ENCODE data around the gene COASY.
"Not testable (repeated sequence)": the region's sequence is repeated elsewhere in the genome, so short reads cannot be mapped to it uniquely, and the experiment has no call there.

Gene COASY

DNA sequence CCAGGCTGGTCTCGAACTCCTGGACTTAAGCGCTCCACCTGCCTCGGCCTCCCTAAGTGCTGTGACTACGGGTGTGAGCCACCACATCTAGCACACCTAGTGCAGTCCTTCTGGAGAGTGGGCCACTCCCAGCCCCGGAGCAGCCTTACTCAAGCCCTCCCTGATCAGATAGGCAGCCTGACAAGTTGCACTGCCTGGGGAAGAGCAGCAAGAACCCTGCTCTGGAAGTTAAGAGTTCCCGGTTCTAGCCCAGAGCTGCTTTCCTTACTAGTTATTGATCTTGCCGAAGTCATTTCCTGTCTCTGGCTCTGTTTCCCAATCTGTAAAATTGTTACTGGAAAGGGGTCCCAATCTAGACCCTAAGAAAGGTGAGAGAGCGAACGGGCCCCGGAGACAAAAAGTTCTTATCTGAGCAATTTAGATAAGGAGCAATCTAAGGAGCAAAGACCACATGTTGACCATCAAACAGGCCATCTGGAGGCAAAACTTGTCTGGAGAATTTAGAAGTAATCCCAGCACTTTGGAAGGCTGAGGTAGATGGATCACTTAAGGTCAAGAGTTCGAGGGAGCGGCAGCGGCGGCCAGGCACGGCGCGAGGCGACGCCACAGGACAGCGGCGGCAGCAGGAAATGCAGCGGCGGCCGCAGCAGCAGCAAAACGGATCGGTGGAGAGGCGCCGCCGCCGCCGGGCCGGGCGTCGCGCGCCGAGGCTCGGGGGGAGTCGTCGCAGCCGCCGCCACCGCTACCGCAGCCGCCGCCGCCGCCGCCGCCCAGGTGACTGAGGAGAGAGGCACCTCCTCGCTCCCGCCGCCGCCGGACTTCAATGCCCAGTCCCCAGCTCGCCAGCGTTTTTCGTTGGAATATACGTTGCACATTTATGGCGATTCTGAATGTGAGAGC, 30.2 kb upstream of the COASY start:
- DNase-seq, result peak; percentile 61

DNA sequence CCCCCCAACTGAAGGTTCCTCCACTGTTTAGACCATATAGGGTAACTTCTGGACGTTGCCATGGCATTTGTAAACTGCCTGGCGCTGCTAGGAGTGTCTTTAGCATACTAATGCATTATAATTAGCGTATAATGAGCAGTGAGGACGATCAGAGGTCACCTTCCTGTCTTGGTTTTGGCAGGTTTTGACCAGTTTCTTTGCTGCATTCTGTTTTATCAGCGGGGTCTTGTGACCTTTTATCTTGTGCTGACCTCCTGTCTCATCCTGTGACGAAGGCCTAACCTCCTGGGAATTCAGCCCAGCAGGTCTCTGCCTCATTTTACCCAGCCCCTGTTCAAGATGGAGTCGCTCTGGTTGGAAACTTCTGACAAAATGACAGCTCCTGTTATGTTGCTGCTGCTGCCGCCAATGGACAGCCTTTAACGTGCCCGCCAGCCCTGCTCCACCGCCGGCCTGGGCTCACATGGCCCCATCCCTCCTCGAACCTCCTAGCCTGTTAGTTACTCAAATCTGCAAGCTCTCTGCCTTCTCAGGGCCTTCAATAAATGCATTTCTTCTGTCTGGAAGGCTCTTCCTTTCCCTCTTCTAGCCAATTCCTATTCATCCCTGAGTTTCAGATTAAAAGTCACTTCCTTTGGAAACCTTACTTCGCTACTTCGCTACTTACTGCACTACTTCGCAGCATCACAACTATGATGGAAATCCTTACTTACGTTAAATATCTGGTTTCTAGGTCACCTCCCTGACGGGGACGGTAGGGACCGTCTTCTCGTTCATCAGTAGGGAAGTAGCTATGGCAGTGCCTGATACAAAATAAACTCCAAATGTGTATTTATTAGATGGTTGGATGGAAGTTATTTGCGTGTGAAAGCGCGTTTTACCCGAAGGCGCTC, 26.5 kb upstream of the COASY start:
- no peak for DNase-seq

DNA sequence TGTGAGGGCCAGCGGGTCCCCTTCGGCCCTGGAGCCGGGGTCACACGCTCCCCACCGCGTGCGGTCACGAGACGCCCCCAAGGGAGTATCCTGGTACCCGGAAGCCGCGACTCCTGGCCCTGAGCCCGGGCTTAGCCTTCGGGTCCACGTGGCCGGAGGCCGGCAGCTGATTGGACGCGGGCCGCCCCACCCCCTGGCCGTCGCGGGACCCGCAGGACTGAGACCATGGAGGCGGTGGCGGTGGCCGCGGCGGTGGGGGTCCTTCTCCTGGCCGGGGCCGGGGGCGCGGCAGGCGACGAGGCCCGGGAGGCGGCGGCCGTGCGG, 25.9 kb upstream of the COASY start, which contains the start of gene NAGLU:
Gene NAGLU (plus strand): TSS at position 194 of the 324 bp plus-strand sequence. CDS start 32 bp downstream, at position 226.
- DNase-seq, result peak; percentile 89

DNA sequence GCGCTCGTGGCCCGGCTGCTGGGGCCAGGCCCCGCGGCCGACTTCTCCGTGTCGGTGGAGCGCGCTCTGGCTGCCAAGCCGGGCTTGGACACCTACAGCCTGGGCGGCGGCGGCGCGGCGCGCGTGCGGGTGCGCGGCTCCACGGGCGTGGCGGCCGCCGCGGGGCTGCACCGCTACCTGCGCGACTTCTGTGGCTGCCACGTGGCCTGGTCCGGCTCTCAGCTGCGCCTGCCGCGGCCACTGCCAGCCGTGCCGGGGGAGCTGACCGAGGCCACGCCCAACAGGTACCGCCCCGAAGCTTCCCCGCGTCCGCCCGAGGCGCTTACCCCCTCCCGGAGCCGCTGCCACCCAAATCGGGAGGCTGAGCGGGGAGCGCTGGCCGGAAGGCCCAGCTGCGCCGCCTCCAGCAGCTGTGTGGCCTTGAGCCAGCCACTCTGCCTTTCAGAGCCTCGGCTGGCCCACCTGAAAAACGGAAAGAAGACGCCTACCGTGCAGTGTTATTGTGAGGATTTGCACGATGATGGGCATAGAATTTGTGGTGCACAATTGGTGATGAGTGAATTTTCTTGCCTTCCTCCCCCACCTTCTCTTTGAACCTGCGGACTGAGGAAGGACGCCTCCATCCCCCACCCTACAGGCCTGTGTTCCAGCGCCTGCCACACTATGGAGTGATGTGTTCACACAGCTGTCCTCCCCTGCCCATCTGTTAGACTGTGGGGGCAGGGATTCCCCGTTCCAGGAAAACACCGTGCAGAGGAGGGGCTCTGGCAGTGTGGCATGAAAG, 25.4 kb upstream of the COASY start:
- peak; percentile 82 for DNase-seq

DNA sequence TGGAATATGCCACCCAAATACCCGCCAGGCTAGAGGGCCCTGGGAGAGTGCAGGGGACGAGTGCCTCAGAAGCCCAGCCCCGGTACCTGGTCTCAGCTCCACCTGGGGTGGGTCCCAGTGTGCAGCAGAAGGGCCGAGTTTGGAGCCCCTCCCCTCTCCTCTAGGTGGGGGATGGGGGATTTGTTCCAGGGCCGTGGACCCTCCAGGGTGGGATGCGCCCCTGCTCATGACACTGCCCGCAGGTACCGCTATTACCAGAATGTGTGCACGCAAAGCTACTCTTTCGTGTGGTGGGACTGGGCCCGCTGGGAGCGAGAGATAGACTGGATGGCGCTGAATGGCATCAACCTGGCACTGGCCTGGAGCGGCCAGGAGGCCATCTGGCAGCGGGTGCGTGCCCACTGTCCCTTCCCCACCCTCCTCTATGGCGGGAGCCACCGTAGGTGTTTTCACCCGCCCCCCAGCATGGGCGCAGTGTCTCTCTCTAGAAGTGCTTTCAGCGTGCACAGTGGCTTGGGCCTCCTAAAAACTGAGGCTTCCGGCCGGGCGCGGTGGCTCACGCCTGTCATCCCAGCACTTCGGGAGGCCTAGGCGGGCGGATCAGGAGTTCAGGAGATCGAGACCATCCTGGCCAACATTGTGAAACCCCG, 24.7 kb upstream of the COASY start:
- DNase-seq, result no peak

DNA sequence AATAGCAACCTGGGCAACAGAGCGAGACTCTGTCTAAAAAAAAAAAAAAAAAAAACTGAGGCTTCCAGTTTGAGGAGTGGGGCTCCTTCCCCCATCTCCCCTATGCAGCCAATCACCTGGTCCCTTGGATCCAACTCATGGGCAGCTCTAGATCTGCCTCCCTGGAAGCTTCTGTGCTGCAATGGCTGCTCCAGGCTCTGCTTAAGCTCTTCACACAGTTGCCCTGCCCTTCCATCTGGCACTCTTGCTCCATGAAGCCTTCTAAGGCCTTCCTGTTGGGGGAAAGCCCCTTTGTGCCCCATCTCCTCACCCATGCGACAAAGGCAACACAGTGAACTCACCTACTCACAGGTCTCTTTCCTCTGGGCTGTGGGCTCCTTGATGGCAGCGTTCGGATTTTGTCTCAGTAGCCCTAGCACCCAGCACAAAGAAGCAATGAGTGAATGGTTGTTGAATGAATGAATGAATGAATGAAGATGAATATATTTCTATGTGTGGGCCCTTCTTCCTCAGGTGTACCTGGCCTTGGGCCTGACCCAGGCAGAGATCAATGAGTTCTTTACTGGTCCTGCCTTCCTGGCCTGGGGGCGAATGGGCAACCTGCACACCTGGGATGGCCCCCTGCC, 24.0 kb upstream of the COASY start:
- DNase-seq, result no peak

DNA sequence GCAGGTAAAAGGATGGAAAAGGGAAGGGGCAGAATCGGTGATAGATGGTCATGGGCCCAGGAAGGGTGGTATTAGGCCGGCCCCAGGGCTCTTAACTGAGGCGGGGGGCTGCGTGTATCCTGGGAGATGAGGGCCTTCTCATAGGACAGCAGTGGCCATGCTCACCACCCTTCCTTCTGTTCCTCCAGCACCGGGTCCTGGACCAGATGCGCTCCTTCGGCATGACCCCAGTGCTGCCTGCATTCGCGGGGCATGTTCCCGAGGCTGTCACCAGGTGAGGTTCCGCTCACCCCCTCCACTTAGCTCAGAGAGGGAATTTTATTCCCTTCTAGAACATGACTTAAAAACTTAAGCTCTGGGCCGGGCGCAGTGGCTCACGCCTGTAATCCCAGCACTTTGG, 23.5 kb upstream of the COASY start:
- DNase-seq, result no peak

DNA sequence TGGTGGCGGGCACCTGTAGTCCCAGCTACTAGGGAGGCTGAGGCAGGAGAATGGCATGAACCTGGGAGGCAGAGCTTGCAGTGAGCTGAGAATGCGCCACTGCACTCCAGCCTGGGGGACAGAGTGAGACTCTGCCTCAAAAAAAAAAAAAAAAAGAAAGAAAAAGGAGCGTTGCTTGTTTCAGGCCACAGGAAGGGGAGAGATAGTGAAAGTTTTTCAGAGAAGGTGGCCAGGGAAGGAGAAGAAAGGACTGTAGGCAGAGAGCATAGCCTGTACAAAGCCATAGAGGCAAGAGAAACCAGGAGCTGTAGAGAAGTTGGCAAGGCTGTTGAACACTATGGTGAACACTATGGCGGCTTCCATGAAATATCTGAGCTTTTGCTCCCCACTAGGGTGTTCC, 21.4 kb upstream of the COASY start:
- DNase-seq, result not testable (repeated sequence)

DNA sequence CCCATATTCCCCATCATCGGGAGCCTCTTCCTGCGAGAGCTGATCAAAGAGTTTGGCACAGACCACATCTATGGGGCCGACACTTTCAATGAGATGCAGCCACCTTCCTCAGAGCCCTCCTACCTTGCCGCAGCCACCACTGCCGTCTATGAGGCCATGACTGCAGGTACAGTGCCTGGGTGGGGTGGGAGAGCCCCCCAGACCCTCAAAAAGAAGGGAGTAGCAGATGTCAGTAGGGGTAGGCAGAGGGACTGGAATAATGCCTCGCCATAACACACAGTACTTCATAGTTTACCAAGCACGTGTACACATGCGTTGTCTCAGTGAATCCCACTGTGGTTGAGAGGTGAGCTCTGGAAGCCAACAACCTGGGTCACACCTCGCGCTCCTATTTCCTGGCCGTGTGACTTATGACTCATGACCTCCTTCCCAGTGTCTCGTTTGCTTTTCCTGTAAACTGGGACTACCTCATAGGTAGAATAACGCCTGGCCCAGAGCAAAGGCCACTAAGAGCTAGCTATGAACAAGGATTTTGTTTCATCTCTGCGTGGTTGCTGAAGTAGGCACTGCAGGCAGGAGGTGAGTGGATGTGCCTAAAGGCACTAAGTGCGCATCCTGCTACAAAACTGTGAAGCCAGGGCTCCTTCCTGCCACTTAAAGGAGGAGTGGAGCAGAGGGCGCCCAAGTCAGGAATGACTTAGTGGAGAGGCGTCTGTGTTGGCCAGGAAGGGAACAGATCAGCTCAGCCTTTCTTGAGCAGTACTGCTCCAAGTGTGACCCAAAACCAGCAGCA, 20.7 kb upstream of the COASY start:
- DNase-seq, result no peak

DNA sequence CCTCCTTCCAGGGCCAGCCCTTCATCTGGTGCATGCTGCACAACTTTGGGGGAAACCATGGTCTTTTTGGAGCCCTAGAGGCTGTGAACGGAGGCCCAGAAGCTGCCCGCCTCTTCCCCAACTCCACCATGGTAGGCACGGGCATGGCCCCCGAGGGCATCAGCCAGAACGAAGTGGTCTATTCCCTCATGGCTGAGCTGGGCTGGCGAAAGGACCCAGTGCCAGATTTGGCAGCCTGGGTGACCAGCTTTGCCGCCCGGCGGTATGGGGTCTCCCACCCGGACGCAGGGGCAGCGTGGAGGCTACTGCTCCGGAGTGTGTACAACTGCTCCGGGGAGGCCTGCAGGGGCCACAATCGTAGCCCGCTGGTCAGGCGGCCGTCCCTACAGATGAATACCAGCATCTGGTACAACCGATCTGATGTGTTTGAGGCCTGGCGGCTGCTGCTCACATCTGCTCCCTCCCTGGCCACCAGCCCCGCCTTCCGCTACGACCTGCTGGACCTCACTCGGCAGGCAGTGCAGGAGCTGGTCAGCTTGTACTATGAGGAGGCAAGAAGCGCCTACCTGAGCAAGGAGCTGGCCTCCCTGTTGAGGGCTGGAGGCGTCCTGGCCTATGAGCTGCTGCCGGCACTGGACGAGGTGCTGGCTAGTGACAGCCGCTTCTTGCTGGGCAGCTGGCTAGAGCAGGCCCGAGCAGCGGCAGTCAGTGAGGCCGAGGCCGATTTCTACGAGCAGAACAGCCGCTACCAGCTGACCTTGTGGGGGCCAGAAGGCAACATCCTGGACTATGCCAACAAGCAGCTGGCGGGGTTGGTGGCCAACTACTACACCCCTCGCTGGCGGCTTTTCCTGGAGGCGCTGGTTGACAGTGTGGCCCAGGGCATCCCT, 18.5 kb upstream of the COASY start:
- DNase-seq, result no peak

DNA sequence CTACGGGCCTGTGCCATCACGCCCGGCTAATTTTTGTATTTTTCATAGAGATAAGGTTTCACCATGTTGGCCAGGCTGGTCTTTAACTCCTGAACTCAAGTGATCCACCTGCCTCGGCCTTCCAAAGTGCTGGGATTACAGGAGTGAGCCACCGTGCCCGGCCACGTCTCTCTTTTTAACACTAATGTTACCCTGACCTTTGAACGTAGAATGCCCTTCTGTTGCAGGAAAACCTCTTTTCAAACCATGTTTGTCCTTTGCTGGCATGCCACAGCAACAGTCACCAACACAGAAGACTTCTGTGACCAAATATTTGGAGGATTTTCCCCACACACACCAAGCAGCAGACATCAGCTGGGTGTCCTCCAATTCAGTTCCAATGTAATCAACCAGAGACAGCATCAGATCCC, 17.1 kb upstream of the COASY start:
- no peak for DNase-seq

DNA sequence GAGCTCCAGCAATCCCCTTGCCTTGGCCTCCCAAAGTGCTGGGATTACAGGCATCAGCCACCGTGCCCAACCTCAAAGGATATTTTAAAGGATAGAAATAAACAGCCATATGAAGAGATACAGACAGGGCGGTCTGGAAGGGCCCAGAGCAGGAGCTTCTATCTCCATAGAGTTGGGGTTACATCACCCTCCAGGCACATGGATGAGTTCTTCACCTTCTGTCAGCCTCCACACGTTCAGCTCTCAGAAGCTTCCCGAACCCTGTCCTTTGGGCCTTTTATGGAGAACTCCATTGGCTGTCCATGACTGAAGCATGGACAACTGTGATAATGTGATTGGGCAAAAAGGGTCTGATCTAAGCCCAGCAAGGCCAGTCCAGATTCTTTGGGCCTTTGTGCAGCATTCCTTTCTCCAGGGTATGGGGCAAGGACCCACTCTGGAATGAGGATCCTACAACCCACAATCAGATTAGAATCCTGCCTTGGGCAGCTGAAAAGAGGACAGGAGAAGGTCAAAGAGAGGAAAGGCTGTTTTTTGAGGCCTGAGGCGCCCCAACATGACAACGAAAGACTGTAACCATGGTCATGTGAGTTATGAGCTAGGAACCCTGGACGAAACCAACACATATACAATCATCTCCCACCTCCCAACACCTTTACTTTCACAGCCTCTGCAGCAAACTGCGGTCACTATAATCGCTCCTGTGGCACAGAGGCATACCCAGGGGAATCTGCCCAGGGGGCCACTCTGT, 16.0 kb upstream of the COASY start:
- DNase-seq, result not testable (repeated sequence)

DNA sequence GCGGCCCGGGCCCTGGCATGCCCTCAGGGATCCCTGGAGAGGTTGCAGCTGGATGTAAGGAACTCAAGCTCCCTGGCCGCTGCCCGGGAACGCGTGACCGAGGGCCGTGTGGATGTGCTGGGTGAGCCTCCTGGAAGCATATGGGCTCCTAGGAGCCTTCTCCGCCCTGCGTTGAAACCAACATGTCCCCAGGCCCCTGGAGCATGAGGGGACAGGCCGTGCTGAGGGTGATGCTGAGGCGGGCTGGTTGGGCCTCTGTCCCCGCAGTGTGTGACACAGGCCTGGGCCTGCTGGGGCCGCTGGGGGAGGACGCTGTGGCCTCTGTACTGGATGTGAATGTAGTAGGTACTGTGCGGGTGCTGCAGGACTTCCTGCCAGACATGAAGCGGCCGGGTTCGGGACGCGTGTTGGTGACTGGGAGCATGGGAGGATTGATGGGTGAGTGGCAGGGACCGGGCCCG, 14.9 kb upstream of the COASY start:
- DNase-seq, result no peak

DNA sequence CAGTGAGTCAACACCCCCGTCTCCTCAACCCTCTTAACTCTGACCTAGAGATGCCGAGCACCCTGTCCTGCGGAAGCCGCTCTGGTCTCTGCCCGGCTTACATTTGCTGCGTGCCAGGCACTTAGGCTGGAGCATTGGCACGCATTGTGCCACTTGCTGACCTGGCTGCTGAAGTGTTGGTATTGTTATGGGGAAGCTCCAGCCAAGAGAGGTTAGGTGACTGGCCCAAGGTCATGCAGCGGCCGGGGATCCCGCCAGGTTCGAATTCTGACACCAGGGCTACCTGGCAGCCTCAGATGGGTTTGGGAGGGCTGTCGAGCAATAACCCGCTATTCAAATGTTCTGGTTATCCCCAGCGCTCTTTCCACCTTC, 14.3 kb upstream of the COASY start:
- DNase-seq, result no peak

DNA sequence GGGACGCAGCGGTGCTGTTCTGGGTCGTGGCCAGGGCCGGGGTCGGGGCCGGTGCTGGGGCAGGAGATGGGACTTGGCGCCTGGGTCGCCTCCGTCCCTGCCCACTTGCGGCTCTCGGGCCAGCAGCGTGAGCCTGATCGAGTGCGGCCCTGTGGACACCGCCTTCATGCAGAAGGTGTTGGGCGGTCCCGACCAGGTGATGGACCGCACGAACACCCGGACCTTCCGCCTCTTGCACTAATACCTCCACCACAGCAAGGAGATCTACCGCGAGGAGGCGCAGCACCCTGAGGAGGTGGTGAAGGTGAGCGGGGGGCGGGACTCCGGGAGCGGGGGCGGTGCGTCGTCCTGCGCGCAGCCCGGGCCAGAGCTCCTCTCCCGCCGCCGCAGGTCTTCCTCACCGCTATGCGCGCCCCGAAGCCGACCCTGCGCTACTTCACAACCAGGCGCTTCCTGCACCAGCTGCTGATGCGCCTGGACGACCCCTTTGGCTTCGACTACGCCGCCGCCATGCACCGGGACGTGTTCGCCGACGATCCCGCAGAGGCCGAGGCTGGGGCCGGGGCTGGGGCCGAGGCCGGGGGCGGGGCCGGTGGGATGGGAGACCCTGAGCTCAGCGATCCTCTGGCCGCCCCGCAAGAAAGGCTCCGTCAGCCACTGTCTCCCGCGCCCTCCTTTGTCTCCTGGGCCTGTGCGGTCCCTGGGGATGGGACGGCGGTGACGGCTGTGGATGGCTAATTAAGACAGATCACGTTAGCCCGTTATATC, 13.7 kb upstream of the COASY start:
- DNase-seq, result no peak

DNA sequence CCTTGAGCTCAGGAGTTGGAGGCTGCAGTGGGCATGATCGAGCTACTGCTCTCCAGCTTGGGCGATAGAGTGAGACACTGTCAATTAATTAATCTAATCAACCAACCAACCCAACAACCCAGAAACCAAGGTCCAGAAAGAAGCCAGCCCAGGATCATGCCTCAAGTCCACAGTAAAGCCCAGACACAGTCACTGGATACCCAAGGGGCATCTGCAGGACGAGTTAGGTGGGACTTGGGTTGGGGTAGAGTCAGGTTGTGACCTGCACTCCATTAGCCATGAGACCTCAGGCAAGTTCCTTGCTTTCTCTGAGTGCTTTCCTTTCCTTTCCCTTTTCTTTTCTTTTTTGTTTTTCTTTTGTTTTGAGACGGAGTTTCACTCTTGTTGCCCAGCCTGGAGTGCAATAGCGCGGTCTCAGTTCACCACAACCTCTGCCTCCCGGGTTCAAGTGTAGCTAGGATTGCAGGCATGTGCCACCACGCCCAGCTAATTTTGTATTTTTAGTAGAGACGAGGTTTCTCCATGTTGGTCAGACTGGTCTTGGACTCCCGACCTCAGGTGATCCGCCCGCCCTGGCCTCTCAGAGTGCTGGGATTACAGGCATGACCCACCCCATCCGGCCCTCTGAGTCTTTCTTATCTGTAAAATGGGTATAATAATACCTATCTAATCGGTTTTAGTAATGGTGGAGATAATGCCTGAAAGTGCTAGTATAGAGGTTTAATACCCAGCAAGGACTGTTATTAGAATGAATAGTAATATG, 12.8 kb upstream of the COASY start:
- DNase-seq, result no peak

DNA sequence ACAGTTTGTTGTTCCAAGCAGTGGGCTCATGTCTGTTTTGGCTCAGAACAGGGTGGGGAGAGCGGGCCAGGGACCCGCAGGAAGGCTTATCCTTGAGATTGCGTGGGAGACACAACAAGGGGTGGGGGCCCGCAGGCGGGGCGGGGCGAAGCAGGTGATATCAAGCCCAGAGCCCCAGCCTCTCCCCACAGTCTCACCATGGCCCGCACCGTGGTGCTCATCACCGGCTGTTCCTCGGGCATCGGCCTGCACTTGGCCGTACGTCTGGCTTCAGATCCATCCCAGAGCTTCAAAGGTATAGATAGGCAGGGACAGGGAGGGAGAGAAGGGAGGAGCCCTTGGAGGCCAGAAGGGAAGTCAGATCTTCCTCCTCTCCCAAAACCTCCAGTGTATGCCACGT, 9.2 kb upstream of the COASY start, which contains the start of gene HSD17B1:
Gene HSD17B1 (plus strand): TSS at position 188 of the 400 bp plus-strand sequence. CDS start 11 bp downstream, at position 199.
- not testable (repeated sequence) for DNase-seq
